DOHH2 (cell line): ENCODE data around the gene STXBP5L.
"Not testable (repeated sequence)": the region's sequence is repeated elsewhere in the genome, so short reads cannot be mapped to it uniquely, and the experiment has no call there.

Experiments
- H3F3A ChIP-seq: fragments of 200-600 bp; sonication (generic), shearing (Covaris generic); 2 replicates; pipeline ENCODE4 v1.6.0; 2016; ENCODE audit warnings: antibody characterized with exemption, mild to moderate bottlenecking; ENCODE audit not compliant: control insufficient read depth, insufficient read depth
- H3K27ac ChIP-seq: fragments of 200-600 bp; sonication (generic); 2 replicates; pipeline ENCODE4 v1.5.1; 2014; ENCODE audit warnings: low read depth, mild to moderate bottlenecking, low read length, moderate library complexity
- H3K27me3 ChIP-seq: fragments of 200-600 bp; sonication (generic); 2 replicates; pipeline ENCODE4 v1.6.1; 2014; ENCODE audit warnings: mild to moderate bottlenecking, low read length, mixed read lengths; ENCODE audit not compliant: control insufficient read depth
- H3K36me3 ChIP-seq: fragments of 200-600 bp; sonication (generic); 2 replicates; pipeline ENCODE4 v1.6.1; 2014; ENCODE audit warnings: mild to moderate bottlenecking, low read length, moderate library complexity, mixed read lengths; ENCODE audit not compliant: control insufficient read depth
- H3K4me1 ChIP-seq: fragments of 200-600 bp; sonication (generic); 2 replicates; pipeline ENCODE4 v1.6.1; 2014; ENCODE audit warnings: mild to moderate bottlenecking, low read length, mixed read lengths; ENCODE audit not compliant: control insufficient read depth
- H3K4me2 ChIP-seq: fragments of 200-600 bp; sonication (generic); 2 replicates; pipeline ENCODE4 v1.6.0; 2014; ENCODE audit warnings: mild to moderate bottlenecking, low read length, moderate library complexity
- H3K4me3 ChIP-seq: fragments of 200-600 bp; sonication (generic); 2 replicates; pipeline ENCODE4 v1.5.1; 2014; ENCODE audit warnings: mild to moderate bottlenecking, low read length, mixed read lengths
- H3K79me2 ChIP-seq: fragments of 200-600 bp; sonication (generic); 2 replicates; pipeline ENCODE4 v1.6.1; 2014; ENCODE audit warnings: mild to moderate bottlenecking, low read length, mixed read lengths; ENCODE audit not compliant: control insufficient read depth
- H3K9me2 ChIP-seq: fragments of 200-600 bp; sonication (generic); replicated peaks from 2 replicates; pipeline ENCODE4 v1.6.1; 2014; ENCODE audit warnings: mild to moderate bottlenecking, low read length, mixed read lengths; ENCODE audit not compliant: control insufficient read depth
- H3K9me3 ChIP-seq: fragments of 200-600 bp; sonication (generic); 2 replicates; pipeline ENCODE4 v1.6.1; 2014; ENCODE audit warnings: antibody characterized with exemption, low read length, mixed read lengths; ENCODE audit not compliant: control insufficient read depth, insufficient read depth
- H4K20me1 ChIP-seq: fragments of 200-600 bp; sonication (generic); 2 replicates; pipeline ENCODE4 v1.6.0; 2014; ENCODE audit warnings: low read depth, mild to moderate bottlenecking, antibody characterized with exemption, low read length, moderate library complexity; ENCODE audit not compliant: control insufficient read depth, insufficient read depth
- EZH2phosphoT487 ChIP-seq: fragments of 200-600 bp; sonication (generic); IDR thresholded peaks from 2 replicates; pipeline ENCODE4 v1.6.1; 2017; ENCODE audit warnings: borderline replicate concordance, mild to moderate bottlenecking, antibody characterized with exemption, low read length, moderate library complexity, mixed read lengths
- TF ChIP-seq, protein P1 (sequence below): fragments of 200-600 bp; sonication (generic); IDR thresholded peaks from one replicate; pipeline ENCODE4 v1.5.1; 2014; ENCODE audit warnings: antibody characterized with exemption, mild to moderate bottlenecking, low read depth, low read length; ENCODE audit not compliant: poor library complexity, severe bottlenecking

Gene STXBP5L

DNA sequence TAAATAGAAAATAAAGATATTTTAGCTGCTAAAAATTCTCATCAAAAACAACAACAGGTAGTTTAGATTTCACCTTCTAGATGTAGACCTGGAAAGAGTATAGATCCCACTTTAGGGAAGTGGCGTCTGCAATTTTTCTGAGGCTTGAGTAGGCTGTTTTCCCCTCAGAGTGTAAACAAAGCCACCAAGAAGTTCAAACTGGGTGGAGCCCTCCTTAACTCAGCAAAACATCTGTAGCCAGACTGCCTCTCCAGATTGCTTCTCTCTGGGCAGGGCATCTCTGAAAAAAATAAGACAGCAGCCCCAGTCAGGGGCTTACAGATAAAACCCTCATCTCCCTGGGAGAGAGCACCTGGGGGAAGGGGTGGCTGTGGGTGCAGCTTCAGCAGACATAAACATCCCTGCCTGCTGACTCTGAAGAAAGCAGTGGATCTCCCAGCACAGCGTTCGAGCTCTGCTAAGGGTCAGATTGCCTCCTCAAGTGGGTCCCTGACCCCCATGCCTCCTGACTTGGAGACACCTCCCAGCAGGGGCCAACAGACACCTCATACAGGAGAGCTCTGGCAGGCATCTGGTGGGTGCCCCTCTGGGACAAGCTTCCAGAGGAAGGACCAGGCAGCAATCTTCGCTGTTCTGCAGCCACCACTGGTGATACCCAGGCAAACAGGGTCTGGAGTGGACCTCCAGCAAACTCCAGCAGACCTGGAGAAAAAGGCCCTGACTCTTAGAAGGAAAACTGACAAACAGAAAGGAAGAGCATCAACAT lies 259.6 kb downstream of the STXBP5L start:
- H4K20me1 ChIP-seq, result no peaks in the 10 kb centered on the region
- no peaks in the 10 kb centered on the region for H3K9me2 ChIP-seq
- no peaks in the 10 kb centered on the region for H3K4me1 ChIP-seq
- H3K4me2 ChIP-seq, result no peak overlapping the region
- H3K36me3 ChIP-seq, result no peaks in the 10 kb centered on the region
- no peak overlapping the region for H3K27ac ChIP-seq
- TF ChIP-seq EZH2phosphoT487, result no peak
- TF ChIP-seq, protein P1, sequence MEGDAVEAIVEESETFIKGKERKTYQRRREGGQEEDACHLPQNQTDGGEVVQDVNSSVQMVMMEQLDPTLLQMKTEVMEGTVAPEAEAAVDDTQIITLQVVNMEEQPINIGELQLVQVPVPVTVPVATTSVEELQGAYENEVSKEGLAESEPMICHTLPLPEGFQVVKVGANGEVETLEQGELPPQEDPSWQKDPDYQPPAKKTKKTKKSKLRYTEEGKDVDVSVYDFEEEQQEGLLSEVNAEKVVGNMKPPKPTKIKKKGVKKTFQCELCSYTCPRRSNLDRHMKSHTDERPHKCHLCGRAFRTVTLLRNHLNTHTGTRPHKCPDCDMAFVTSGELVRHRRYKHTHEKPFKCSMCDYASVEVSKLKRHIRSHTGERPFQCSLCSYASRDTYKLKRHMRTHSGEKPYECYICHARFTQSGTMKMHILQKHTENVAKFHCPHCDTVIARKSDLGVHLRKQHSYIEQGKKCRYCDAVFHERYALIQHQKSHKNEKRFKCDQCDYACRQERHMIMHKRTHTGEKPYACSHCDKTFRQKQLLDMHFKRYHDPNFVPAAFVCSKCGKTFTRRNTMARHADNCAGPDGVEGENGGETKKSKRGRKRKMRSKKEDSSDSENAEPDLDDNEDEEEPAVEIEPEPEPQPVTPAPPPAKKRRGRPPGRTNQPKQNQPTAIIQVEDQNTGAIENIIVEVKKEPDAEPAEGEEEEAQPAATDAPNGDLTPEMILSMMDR, result no peak
- no peaks in the 10 kb centered on the region for H3F3A ChIP-seq
- H3K4me3 ChIP-seq, result no peak overlapping the region
- no peaks in the 10 kb centered on the region for H3K9me3 ChIP-seq
- no peaks in the 10 kb centered on the region for H3K27me3 ChIP-seq
- no peaks in the 10 kb centered on the region for H3K79me2 ChIP-seq

DNA sequence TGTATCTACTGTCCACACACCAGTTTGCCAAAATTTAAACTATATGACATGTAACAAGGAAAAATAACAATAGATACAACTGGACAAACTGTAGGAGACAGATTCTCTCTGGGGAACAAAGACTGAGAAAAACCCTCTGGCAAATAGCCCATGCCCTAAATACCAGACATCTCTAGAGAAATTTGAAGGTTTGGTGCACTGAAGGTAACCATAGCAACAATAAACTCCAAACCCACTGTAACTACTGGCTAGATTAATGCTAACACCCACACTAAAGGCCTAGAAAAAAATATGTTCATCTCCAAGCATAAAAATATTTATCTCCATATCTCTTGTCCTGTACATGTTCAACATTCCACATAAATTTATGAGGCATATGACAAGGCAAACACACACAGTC lies 267.1 kb downstream of the STXBP5L start:
- H3K36me3 ChIP-seq, result no peaks in the 10 kb centered on the region
- H3K4me2 ChIP-seq, result no peak overlapping the region
- H3K9me3 ChIP-seq, result no peaks in the 10 kb centered on the region
- no peaks in the 10 kb centered on the region for H4K20me1 ChIP-seq
- no peaks in the 10 kb centered on the region for H3K4me1 ChIP-seq
- TF ChIP-seq EZH2phosphoT487, result no peak
- TF ChIP-seq, protein P1, result no peak
- H3K27me3 ChIP-seq, result no peaks in the 10 kb centered on the region
- H3K4me3 ChIP-seq, result no peak overlapping the region
- H3K27ac ChIP-seq, result no peak overlapping the region
- H3K9me2 ChIP-seq, result no peaks in the 10 kb centered on the region
- H3F3A ChIP-seq, result no peaks in the 10 kb centered on the region
- H3K79me2 ChIP-seq, result no peaks in the 10 kb centered on the region

DNA sequence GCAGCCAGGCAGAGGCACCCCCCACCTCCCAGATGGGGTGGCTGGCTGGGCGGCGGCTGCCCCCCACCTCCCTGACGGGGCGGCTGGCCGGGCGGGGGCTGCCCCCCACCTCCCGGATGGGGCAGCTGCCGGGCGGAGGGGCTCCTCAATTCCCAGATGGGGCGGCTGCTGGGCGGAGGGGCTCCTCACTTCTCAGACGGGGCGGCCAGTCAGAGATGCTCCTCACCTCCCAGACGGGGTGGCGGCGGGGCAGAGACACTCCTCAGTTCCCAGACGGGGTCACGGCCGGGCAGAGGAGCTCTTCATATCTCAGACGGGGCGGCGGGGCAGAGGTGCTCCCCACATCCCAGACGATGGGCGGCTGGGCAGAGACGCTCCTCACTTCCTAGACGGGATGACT lies 282.6 kb downstream of the STXBP5L start:
- not testable (repeated sequence) for H3K4me3 ChIP-seq, H3K27me3 ChIP-seq, H3K36me3 ChIP-seq, H3K4me1 ChIP-seq, H3K79me2 ChIP-seq, H4K20me1 ChIP-seq, H3F3A ChIP-seq, H3K4me2 ChIP-seq, H3K9me2 ChIP-seq, H3K9me3 ChIP-seq, H3K27ac ChIP-seq

DNA sequence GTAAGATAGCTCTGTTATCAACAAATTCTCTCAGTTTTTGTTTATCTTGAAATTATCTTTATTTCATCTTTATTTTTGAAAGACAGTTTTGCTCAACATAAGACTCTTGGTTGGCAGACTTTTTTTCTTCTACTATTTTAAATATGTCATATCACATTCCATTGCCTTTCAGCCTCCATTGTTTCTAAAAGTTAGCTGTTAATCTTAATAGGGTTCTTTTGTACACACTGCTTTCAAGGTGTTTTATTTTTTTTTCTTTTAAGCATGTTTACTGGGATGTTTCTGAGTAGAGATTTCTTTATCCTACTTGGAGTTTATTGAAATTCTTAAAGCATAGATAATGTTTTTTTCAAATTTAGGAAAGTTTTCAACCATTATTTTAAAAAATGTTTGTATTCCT lies 294.6 kb downstream of the STXBP5L start:
- Histone ChIP-seq H3K27me3 (no peaks in the 10 kb centered on the region), H3F3A (no peaks in the 10 kb centered on the region), H4K20me1 (no peaks in the 10 kb centered on the region), H3K4me2 (no peak overlapping the region), H3K27ac (no peak overlapping the region), H3K36me3 (no peaks in the 10 kb centered on the region), H3K4me3 (no peak overlapping the region), H3K4me1 (no peaks in the 10 kb centered on the region), H3K9me2 (no peaks in the 10 kb centered on the region), H3K79me2 (no peaks in the 10 kb centered on the region), H3K9me3 (no peaks in the 10 kb centered on the region)
- TF ChIP-seq, protein P1, result no peak
- TF ChIP-seq EZH2phosphoT487, result no peak
